HEK293 (cell line): ENCODE results near the gene CDH23.
A peak's percentile ranks its signal among the peaks of the same experiment; 100 is the strongest.
"Not testable (repeated sequence)": the region's sequence is repeated elsewhere in the genome, so short reads cannot be mapped to it uniquely, and the experiment has no call there.

Source experiments
- CTCF ChIA-PET: fragments of 350-600 bp; formaldehyde crosslinking; extraction: SDS; loops from one replicate; lab custom pipeline; 2021; ENCODE audit warnings: antibody characterized with exemption; lab: Yijun Ruan, JAX
- POLR2A ChIA-PET: fragments of 300-600 bp; formaldehyde crosslinking; extraction: SDS; loops from one replicate; lab custom pipeline; 2020; ENCODE audit warnings: antibody characterized with exemption, inconsistent platforms; lab: Yijun Ruan, JAX
- H3K27ac ChIP-seq: fragments of 200-500 bp; sonication (Bioruptor generic); 2 replicates; pipeline ENCODE4 v1.5.1; 2014; ENCODE audit warnings: low read depth, low read length, control low read depth, inconsistent platforms; ENCODE audit errors: extremely low read depth
- H3K36me3 ChIP-seq, 2 experiments: fragments of 200-500 bp in 1 of 2; sonication (Bioruptor generic) in 1 of 2; 1 replicate in 1 of 2; 2 replicates in 1 of 2; pipeline ENCODE4 v1.5.1; 2014 to 2017; ENCODE audit warnings: inconsistent platforms in 2 of 2, low read length in 2 of 2; ENCODE audit not compliant: control insufficient read depth in 2 of 2, insufficient read depth in 1 of 2
- H3K4me1 ChIP-seq: fragments of 200-500 bp; sonication (Bioruptor generic); 2 replicates; pipeline ENCODE4 v1.5.1; 2014; ENCODE audit warnings: mild to moderate bottlenecking, low read length, inconsistent platforms; ENCODE audit not compliant: control insufficient read depth, insufficient read depth
- H3K4me3 ChIP-seq: 2 replicates; pipeline ENCODE4 v1.5.1; 2011; ENCODE audit warnings: low read depth, mild to moderate bottlenecking, control low read depth, low read length, moderate library complexity
- H3K9me3 ChIP-seq: fragments of 200-500 bp; sonication (Bioruptor generic); 2 replicates; pipeline ENCODE4 v1.5.1; 2014; ENCODE audit warnings: low read depth, low read length, inconsistent platforms; ENCODE audit not compliant: control insufficient read depth, insufficient read depth
- GFI1B ChIP-seq: fragments of 450-650 bp; formaldehyde crosslinking; IDR thresholded peaks from 2 replicates; pipeline ENCODE4 v1.5.1; 2016; ENCODE audit warnings: missing biosample characterization, missing genetic modification characterization
- GLI4 ChIP-seq: fragments of 450-650 bp; formaldehyde crosslinking; IDR thresholded peaks from 2 replicates; pipeline ENCODE4 v1.5.1; 2016; ENCODE audit warnings: missing biosample characterization, missing genetic modification characterization
- KLF9 ChIP-seq: fragments of 450-650 bp; formaldehyde crosslinking; IDR thresholded peaks from 2 replicates; pipeline ENCODE4 v1.5.1; 2016; ENCODE audit warnings: missing biosample characterization, missing genetic modification characterization, low read depth
- MEIS1 ChIP-seq: sonication (generic); formaldehyde crosslinking; IDR thresholded peaks from 2 replicates; pipeline ENCODE4 v1.8.1; 2022; ENCODE audit warnings: missing genetic modification reagents, mild to moderate bottlenecking, borderline replicate concordance
- PRDM1 ChIP-seq: fragments of 450-650 bp; formaldehyde crosslinking; IDR thresholded peaks from 2 replicates; pipeline ENCODE4; 2016; ENCODE audit warnings: missing biosample characterization, missing genetic modification characterization
- RBAK ChIP-seq: fragments of 450-650 bp; formaldehyde crosslinking; IDR thresholded peaks from 2 replicates; pipeline ENCODE4 v1.5.1; 2016; ENCODE audit warnings: missing biosample characterization, missing genetic modification characterization
- REST ChIP-seq: fragments of 450-650 bp; formaldehyde crosslinking; IDR thresholded peaks from 2 replicates; pipeline ENCODE4 v1.5.1; 2016; ENCODE audit warnings: missing biosample characterization, missing genetic modification characterization
- SETDB1 ChIP-seq: IDR thresholded peaks from one replicate; pipeline ENCODE4 v1.6.1; 2017; ENCODE audit warnings: mild to moderate bottlenecking, low read length, moderate library complexity, mixed read lengths; ENCODE audit not compliant: insufficient read length
- ZBTB17 ChIP-seq: fragments of 450-650 bp; formaldehyde crosslinking; IDR thresholded peaks from 2 replicates; pipeline ENCODE4 v1.5.1; 2016; ENCODE audit warnings: missing biosample characterization, missing genetic modification characterization
- ZFP3 ChIP-seq: fragments of 450-650 bp; formaldehyde crosslinking; IDR thresholded peaks from 2 replicates; pipeline ENCODE4 v1.5.1; 2016; ENCODE audit warnings: low read depth, missing biosample characterization, missing genetic modification characterization
- ZFP37 ChIP-seq: fragments of 450-650 bp; formaldehyde crosslinking; IDR thresholded peaks from 2 replicates; pipeline ENCODE4 v1.5.1; 2016; ENCODE audit warnings: missing biosample characterization, missing genetic modification characterization
- ZNF335 ChIP-seq: fragments of 450-650 bp; formaldehyde crosslinking; conservative IDR thresholded peaks from 2 replicates; pipeline ENCODE4 v1.5.1; 2016; ENCODE audit warnings: missing biosample characterization, missing genetic modification characterization
- ZNF362 ChIP-seq: fragments of 450-650 bp; formaldehyde crosslinking; IDR thresholded peaks from 2 replicates; pipeline ENCODE4 v1.5.1; 2016; ENCODE audit warnings: missing biosample characterization, missing genetic modification characterization
- ZNF366 ChIP-seq: fragments of 450-650 bp; formaldehyde crosslinking; conservative IDR thresholded peaks from 2 replicates; pipeline ENCODE4 v1.5.1; 2016; ENCODE audit warnings: missing biosample characterization, missing genetic modification characterization
- ZNF449 ChIP-seq: fragments of 450-650 bp; formaldehyde crosslinking; IDR thresholded peaks from 2 replicates; pipeline ENCODE4 v1.5.1; 2017; ENCODE audit warnings: missing biosample characterization, mild to moderate bottlenecking, missing genetic modification characterization, moderate library complexity
- ZNF518A ChIP-seq: fragments of 450-650 bp; formaldehyde crosslinking; conservative IDR thresholded peaks from 2 replicates; pipeline ENCODE4 v1.5.1; 2016; ENCODE audit warnings: low read depth, missing biosample characterization, missing genetic modification characterization
- ZNF596 ChIP-seq: fragments of 450-650 bp; IDR thresholded peaks from 2 replicates; pipeline ENCODE4 v1.5.0; 2018; ENCODE audit warnings: missing biosample characterization, mild to moderate bottlenecking, missing genetic modification characterization, moderate library complexity
- ZNF639 ChIP-seq: fragments of 450-650 bp; formaldehyde crosslinking; IDR thresholded peaks from 2 replicates; pipeline ENCODE4 v1.5.1; 2016; ENCODE audit warnings: missing biosample characterization, missing genetic modification characterization
- ZNF670 ChIP-seq: fragments of 450-650 bp; formaldehyde crosslinking; IDR thresholded peaks from 2 replicates; pipeline ENCODE4 v1.5.1; 2016; ENCODE audit warnings: missing biosample characterization, missing genetic modification characterization, low read depth
- ZNF747 ChIP-seq: fragments of 450-650 bp; formaldehyde crosslinking; IDR thresholded peaks from 2 replicates; pipeline ENCODE4 v1.5.1; 2016; ENCODE audit warnings: missing biosample characterization, missing genetic modification characterization

CDH23 gene

GRCh38 chr10:71851465-71852095, 454.9 kb downstream of the CDH23 start:
- not testable (repeated sequence) for H3K4me1 ChIP-seq, H3K9me3 ChIP-seq
- POLR2A ChIA-PET = interaction anchor here (0.5 to 2.3 kb wide), 18 partner anchors 8 to 532 kb away, joined by 3 to 53 read pairs (median 3); partner anchors contain the start of genes CHST3 and SLC29A3
- TF ChIP-seq ZNF518A (tag by site-specific recombination) (0 out of 2 replicates have a peak, but pooled peaks have one; percentile 12), ZNF362 (peak; percentile 80; the same call in 1 of the 2 replicates), ZNF366 (tag by site-specific recombination) (peak; percentile 6), ZNF449 (peak; percentile 49; the same call in 1 of the 2 replicates), ZBTB17 (tag by site-specific recombination) (0 out of 2 replicates have a peak, but pooled peaks have one; percentile 37), PRDM1 (peak; percentile 90)
- TF ChIP-seq, all 188 proteins: peak for 6; not testable (repeated sequence) for 182
- H3K36me3 ChIP-seq, H3K4me3 ChIP-seq: not testable (repeated sequence)
- peak overlapping the region; percentile 49; the same call in 1 of the 2 replicates for H3K27ac ChIP-seq
- CTCF ChIA-PET = interaction anchor here (0.6 to 2.0 kb wide), 8 partner anchors 13 to 476 kb away, joined by 3 to 6 read pairs (median 4); no protein-coding TSS in a partner anchor

- ChIA-PET POLR2A (no interaction called here), CTCF (interaction anchor here (0.7 kb wide), 1 partner anchor 476 kb away, joined by 3 read pairs; no protein-coding TSS in a partner anchor)
- H3K9me3 ChIP-seq = no peaks in the 10 kb centered on the region
- H3K4me1 ChIP-seq = 0 out of 2 replicates have a peak, but pooled peaks cover 10% of the 10 kb centered on the region
- H3K27ac ChIP-seq = no peak overlapping the region
- H3K4me3 ChIP-seq = no peak overlapping the region
- no peaks in the 10 kb centered on the region for H3K36me3 ChIP-seq
- TF ChIP-seq RBAK (tag by site-specific recombination) = no peak
- no peak for TF ChIP-seq KLF9 (tag by site-specific recombination)
- TF ChIP-seq GLI4 (tag by site-specific recombination) = no peak
- no peak for TF ChIP-seq ZNF335
- no peak for TF ChIP-seq ZNF747
- no peak for TF ChIP-seq PRDM1
- no peak for TF ChIP-seq ZNF670 (tag by site-specific recombination)
- no peak for TF ChIP-seq GFI1B (tag by site-specific recombination)
- TF ChIP-seq REST (tag by site-specific recombination) = no peak
- no peak for TF ChIP-seq ZFP3 (tag by site-specific recombination)
- no peak for TF ChIP-seq MEIS1 (CRISPR knock-in tag)
- TF ChIP-seq ZFP37 (tag by site-specific recombination) = no peak
- no peak for TF ChIP-seq ZNF596
- TF ChIP-seq ZNF639 = no peak
- TF ChIP-seq SETDB1 = no peak
Measured at GRCh38 chr10:71852355-71852937, 455.7 kb downstream of the CDH23 start.
